TTC549 (cell line): ENCODE measurements around the gene FALEC.

Experiments
- FAIRE-seq: peaks from 2 replicates; lab custom pipeline; 2012; peaks lifted over from hg19 to GRCh38; lab: Jason Lieb, UNC

Gene FALEC

DNA sequence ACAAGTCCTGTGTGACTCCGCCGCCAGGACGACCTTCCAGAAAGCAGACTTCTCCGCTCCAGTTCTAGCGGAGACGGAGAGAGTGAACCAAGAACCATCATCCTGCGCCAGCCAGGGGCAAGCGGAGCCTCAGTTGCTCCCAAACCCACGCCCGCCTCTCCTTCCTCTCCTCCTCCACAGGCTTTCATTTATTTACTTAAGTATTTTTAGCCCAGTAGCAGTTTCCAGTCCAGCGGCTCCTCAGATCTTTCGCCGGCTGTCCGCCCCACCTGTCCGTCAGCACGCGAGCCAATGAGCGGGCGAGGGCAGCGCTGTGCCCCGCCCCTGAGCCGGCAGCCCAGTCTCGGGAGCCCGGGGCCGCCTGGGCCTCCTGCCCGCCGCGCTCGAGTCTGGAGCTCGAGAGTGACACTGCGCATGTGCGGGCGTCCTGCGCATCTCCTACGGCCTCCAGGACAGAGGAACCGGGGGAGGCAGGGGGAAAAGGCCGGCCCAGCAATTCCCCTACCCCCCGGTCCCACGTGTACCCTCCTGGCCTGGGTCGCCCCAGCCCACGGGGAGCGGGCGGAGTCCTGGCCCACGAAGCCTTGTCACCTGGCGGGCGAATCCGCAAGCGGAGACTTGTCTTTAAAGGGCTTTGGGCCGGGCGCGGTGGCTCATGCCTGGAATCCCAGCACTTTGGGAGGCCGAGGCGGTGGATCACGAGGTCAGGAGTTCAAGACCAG, at the start of gene FALEC:
Gene FALEC (plus strand): TSS at position 425 of the 722 bp plus-strand sequence.
- peak; percentile 83 for FAIRE-seq

DNA sequence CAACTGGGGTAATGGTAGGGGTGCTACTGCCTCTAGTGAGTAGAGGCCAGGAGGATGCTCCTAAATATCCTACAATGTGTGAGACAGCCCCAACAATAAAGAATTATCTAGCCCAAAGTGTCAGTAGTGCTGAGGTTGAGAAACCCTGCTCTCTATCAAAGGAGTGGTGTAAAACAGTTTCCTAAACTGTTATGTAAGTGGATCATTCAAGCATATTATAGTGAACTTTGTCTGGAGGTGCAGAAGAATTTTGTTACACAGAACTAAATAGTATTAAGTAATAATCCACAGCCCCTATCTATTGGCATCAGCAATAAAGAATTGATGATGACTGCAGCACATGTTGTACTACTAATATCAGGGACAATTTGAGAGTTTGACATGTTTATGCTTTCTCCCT, 48.6 kb upstream of the FALEC start:
- FAIRE-seq: no peak

DNA sequence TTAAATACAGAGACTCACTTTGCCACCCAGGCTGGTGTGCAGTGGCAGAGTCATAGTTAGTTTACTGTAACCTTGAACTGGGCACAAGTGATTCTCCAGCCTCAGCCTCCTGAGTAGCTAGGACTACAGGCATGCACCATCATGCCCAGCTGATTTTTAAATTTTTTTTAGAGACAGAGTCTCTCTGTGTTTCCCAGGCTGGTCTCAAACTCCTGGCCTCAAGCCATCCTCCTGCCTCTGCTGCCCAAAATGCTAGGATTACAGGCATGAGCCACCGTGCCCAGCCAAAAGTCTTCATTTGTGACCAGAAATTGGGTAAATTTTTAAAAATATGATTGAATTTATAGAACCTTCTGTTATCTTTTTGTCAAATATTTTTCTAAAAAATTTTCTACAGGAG, 46.3 kb upstream of the FALEC start:
- no peak for FAIRE-seq

DNA sequence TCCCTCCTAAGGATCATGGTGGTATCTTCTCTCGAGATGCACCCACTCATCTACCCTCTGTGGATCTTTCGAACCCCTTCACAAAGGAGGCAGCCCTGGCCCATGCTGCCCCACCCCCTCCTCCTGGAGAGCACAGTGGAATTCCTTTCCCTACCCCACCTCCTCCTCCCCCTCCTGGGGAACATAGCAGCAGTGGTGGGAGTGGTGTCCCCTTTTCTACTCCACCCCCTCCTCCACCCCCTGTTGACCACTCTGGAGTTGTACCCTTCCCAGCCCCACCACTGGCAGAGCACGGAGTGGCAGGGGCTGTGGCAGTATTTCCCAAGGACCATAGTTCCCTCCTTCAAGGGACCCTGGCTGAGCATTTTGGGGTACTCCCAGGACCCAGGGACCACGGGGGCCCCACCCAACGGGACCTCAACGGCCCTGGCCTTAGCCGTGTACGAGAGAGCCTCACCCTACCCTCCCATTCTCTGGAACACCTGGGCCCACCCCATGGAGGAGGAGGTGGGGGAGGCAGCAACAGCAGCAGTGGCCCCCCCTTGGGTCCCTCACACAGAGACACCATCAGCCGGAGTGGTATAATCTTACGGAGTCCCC, 42.9 kb upstream of the FALEC start:
- FAIRE-seq: no peak

DNA sequence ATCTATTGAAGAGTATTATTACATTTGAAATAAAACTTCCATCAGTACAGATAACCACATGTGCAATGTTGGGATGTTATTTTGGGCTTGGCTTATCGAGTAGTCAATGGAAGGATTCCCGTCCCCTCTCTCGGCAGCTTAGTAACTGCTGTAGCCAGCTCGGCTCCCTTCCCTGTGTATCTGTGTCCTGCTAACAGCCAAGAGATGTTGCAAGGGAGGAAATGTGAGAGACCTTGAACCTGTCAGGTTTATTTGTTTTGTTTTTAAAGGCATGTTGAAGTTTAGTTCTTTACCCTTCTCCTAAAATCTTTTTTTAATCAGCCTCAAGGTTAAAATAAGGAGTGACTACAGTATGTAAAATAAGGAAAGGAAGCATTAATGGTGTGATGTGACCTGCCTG, 41.9 kb upstream of the FALEC start:
- no peak for FAIRE-seq

DNA sequence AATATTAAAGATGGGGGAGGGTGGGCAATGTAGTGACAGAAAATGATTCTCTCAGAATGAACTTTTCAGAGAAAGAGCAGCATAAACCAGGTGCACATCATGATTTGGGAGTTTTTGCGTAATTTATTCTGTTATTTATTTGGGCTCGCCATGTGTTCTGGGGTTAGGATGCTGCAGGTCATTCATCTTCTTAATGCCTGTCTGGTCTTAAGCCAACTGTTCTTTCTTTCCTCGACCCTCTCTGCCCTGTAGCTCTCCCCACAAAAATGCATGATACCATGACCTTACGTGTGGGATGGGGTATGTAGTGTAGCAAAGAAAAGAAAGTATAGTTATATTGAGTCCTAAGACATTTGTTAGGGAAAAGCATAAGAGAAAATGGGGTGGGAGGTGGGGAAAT, 40.7 kb upstream of the FALEC start:
- no peak for FAIRE-seq

DNA sequence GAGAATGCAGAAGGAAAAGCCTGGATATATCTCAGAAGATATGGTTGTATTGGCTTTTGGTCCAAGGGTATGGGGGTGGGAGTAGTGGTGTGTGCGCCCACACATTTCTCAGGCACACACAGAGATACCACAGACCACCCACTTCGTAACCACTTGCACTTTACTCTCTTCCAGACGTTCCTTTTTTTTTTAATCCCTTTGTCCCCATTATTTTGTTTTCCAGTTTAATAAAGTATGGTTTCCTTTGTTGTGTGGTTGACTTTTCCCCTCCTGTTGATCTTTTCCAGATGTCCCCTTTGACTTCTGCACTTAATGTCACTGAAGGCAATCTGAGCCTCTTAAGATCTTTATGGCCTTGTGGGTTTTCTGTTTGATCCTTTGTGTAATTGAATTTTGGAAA, 38.8 kb upstream of the FALEC start:
- no peak for FAIRE-seq

DNA sequence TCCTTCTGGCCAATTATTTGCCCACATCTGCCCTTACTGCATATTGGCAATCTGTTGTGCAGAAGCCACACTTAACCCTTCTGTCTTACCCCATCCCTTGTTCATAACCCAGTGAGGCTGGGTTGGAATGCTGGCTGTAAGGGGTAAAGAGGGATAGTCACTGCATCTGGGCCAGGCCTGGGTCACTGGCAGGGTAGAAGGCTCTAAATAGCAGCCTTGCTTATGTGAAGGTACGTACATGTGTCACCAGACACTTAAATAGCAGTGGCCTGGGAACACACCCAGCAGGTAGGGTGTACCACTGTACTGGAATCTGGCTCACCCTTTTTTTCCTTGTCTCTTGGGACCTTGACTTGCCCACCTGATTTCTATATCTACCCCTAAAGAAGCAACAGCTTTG, 38.2 kb upstream of the FALEC start:
- FAIRE-seq: no peak

DNA sequence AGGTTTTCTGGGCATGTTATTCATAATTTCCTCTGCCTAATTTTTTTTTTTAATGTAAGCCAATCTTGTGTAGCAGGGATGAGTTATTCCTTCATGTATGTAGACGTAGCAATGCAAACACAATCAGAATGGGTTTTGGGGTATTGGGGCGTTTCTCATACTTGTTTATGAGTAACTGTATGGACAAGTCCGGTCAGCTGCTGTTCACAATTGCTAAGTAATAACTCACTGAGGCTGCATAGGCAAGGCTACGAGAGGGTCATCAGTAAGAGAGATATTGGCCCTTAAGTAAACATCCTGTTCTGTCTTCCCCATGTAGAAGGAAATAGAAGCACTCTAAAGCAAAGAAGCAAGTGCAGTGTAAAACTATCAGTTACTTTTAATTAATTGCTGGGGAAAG, 37.8 kb upstream of the FALEC start:
- no peak for FAIRE-seq

DNA sequence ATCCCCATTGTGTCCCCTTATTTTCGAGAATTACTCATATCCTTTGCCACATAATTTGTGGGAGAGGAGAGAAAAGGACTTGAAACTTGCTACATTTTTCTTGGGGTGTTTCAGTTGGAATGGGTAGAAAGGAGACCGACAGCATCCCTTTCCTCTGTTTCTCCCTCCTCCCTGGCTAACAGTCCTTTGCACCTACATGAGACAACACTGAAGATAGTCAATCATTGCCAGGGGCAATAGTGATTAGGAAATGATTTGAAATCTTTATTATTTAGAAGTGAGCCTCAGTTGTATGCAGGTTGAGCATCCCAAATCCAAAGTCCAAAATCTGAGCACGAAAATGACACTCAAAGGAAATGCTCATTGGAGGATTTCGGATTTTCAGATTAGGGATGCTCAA, 36.2 kb upstream of the FALEC start:
- FAIRE-seq: no peak

DNA sequence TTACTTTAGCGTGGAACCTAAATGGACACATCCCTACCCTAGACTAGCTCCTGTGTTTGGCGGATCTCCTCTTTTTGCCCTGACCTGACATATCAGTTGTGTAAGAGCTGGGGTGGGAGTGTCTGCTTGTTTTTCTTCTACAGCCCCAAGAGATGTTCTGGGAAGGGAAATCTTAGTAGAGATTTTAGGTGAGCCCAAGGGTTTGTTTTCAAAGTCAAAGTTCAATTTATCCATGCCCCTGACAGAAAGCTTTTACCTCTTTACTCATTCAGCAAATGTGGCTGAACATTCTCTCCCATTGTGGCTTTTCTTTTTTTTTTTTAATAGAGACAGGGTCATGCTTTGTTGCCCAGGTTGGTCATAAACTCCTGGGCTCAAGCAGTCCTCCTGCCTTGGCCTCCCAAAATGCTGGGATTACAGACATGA, 35.6 kb upstream of the FALEC start:
- FAIRE-seq: no peak

DNA sequence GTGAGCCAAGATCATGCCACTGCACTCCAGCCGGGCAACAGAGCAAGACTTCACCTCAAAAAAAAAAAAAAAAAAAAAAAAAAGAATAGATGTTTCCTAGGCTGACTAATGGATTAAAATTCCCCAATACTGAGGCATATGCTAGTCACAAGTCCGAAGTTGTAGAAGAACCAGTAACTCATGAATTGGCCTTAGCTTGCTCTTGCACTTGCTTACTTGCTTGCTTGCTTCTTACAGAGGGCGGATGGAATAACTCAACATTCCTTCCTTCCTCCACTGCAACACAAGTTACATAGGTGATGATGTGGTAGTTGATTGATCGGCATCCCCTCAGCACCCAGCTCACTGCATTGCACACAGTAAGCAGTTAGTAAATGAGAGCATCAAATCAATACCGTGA, 31.1 kb upstream of the FALEC start:
- FAIRE-seq: no peak

DNA sequence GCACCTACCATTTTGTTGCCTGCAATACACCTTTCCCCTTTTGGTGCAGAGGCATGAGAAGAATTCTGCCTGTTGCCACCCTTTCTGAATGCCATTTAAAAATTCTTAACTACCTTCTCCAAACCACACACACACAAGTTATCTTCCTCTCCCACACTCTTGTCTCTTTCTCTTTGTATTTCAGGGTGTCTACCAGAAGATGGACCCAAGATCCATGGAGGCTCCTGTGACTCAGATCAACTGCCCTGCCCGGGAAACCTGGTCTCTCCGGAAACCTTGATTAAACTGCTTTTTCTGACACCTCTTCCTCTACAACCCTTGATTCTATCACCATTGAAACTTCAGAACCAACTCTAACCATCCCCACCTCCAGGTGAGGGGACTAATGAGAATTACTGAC, 30.7 kb upstream of the FALEC start:
- FAIRE-seq: no peak

DNA sequence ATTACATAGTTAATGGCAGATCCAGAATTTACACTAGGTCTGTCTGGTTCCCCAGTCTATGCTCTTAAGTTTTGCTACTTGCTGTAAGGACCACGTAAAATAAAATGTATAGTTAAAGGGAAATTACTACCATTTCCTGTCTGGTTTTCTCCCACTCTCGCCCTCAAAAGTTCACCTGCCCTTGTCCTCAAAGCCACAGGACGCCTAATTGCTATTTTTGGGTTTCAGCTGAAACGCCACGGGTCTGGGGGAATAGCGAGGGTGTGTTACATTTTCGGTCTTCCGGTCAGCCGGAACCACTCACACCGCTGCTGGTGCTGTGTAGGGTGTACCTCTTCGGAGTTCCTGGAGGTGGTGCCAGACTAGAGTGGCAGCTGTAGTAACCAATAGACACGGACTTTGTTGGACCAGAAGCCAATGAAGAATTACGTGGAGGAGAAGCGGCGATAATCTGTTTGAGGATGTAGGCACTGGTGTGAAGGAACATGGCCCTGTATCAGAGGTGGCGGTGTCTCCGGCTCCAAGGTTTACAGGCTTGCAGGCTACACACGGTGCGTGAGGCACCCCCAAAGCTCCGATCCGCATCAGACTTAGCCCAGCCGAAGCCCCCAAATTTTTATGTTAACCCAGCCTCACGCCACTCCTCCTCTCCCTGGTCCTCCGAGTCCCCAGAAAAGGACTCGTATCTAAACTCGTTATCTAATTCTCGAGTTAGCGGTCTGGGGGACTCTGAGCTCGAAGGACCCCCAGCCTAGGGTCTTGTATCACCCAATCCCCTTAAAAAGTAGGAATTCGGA, 28.4 kb upstream of the FALEC start, which contains the start of gene TARS2:
Gene TARS2 (plus strand): TSS at position 454 of the 797 bp plus-strand sequence. CDS start 32 bp downstream, at position 486.
- peak; percentile 95 for FAIRE-seq

DNA sequence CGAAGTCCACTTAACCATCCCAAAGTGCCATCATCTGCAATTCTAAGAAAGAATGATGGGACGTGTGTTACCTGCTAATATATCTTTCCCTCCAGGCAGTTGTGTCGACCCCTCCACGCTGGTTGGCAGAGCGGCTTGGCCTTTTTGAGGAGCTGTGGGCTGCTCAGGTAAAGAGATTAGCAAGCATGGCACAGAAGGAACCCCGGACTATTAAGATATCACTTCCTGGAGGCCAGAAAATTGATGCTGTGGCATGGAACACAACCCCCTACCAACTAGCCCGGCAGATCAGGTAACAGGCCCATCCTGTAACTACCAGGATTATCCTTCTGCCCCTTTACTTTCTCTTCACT, 27.8 kb upstream of the FALEC start:
- no peak for FAIRE-seq

DNA sequence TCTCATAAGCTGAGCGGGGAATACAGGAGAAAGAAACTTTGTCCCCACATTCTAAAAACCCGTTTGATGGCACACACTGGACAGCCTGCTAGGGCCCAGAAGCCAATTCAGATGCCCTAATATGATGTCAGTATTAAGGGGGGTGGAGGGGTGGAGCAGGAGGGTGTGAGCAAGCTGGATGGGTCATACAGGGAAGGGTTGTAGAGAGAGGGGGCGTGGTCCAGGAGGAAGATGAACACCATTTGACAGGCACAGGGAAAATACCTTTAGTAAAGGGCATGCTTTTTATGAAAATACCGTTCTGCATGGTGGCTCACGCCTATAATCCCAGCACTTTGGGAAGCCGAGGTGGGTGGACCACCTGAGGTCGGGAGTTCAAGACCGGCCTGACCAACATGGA, 22.4 kb upstream of the FALEC start:
- FAIRE-seq: no peak

DNA sequence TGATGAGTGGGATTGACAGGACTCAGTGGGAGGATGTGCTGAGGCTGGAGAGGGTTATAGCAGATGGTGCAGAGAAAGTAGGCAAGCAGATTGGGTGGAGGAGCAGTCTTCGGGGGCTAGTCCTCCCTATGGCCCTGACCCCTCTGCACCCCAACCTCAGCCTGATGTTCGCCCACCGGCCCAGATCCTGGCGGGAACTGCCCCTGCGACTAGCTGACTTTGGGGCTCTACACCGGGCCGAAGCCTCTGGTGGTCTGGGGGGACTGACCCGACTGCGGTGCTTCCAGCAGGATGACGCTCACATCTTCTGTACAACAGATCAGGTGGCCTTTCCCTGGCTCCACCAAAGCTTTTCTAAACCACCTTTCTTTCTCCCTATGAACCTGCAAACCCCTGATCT, 17.2 kb upstream of the FALEC start:
- FAIRE-seq: no peak

DNA sequence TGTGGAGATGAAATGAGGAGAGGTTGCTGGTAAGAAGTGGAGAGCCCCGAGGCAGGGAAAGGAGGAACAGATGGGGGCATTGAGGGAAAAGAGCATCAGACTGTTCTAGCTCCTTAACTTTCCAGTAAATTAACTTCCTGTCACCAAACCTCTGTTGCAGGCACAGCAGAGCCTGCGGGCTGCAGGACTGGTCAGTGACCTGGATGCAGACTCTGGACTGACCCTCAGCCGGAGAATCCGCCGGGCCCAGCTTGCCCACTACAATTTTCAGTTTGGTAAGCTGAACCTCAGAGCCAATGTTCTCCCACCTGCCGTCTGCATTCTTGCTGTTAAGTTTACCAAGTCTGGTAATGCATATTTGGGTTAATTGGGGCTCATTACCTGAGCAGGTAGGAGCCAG, 10.1 kb upstream of the FALEC start:
- no peak for FAIRE-seq

DNA sequence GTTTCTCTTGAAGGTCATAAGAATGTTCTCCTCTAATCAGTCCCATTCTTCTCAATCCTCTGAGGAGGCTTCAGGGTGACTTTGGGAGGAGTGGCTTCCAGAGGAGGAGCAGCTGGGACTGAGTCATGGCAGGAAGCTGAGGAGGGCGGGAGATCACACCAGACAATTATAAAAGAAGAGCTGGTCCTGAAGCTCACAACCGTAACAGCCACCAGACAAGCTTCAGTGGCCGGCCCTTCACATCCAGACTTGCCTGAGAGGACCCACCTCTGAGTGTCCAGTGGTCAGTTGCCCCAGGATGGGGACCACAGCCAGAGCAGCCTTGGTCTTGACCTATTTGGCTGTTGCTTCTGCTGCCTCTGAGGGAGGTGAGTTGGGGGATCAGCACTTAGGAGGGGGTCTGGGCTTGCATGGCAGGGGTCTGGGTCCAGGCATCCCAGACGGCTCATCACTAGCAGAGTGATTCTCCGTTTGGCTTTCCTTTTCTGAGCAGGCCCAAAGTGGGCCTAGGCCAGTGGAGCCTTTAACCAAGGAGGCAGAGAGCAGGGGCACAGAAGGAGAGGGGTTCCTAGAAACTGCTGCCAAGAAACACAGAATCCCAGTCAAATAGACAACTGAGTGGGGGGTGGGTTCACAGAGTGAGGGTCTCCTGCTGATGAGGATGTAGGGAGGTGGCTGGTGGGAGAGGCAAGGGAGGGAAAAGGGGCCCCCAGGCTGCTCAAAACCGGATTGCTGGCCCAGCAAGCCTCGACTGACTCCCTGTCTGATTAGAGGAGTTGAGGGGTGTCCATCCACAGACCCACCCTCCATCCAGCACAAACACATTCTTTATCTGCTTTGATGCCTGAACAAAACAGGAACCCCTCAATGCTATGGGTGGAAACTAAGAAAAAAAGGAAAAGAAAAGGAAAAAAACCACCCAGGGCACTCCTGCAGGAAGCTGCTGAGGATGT, 7.4 kb upstream of the FALEC start, which contains the start of gene ECM1:
Gene ECM1 (plus strand): TSS at position 198 of the 953 bp plus-strand sequence. CDS start 101 bp downstream, at position 299.
- no peak for FAIRE-seq

DNA sequence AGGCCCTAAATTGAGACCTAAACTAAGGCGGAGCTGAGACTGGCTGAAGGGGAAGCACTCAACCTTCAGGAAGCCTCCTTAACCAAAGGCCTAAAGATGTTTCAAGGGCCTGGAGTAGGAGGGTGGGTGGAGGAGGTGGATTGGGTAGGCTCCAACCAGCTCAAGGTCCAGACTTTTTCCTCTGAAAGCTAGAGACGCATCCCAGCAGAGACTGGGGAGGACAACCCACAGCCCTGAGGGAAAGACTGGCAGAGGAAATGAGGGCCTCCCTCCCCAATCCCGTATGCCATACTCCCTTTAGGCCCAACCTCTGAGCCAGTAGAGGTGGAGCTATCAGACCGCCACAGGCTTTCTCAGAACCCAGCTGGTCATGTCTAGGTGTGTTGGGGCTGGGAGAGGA, 6.6 kb upstream of the FALEC start:
- FAIRE-seq: no peak

DNA sequence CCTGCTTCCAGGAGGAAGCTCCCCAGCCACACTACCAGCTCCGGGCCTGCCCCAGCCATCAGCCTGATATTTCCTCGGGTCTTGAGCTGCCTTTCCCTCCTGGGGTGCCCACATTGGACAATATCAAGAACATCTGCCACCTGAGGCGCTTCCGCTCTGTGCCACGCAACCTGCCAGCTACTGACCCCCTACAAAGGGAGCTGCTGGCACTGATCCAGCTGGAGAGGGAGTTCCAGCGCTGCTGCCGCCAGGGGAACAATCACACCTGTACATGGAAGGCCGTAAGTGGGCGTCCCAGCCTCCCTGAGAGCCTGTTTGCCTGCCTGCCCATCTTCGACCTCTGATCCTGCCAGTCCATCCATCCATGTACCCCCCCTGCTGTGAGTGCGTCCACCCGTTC, 4.0 kb upstream of the FALEC start:
- no peak for FAIRE-seq

DNA sequence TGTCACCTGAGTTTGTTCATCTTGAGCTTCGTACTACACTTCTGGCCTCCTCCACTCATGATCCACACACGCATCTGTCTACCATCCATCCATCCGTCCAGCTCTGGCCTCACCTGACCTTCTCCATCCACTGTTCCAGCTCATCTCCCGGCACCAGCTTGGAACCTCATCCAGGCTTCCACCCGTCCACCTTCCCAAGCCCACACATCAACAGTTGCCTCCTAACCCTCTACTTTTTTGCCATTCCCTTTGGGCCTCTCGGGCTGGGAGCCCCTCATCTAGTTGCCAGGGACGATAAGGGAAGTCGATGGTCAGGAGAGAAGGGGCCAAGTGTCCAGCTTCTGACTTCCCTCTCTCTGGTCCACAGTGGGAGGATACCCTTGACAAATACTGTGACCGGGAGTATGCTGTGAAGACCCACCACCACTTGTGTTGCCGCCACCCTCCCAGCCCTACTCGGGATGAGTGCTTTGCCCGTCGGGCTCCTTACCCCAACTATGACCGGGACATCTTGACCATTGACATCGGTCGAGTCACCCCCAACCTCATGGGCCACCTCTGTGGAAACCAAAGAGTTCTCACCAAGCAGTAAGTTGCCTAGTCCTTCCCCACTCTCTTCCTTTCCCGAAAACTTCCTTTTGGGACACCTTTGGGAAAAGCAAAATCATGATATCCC, 3.4 kb upstream of the FALEC start:
- no peak for FAIRE-seq
